Psoas muscle (tissue), 8 donors: ENCODE measurements around the gene CYP26B1. TPM values are rescaled to one million over a fixed set of nuclear protein-coding genes. Genes with fewer than 3 reads are reported as not detected.

Experiments used
- ATAC-seq, 4 donors: fragments of 200-7000 bp; cut with Tn5 transposase; one replicate each; pipeline ENCODE4 v1.9.1; 2020; ENCODE audit warnings: moderate library complexity in 3 of 4, mild to moderate bottlenecking in 2 of 4
- DNase-seq, 2 donors: peaks; one replicate each; pipeline ENCODE4 v3.0.0-alpha.2; 2020
- H3K27ac ChIP-seq: fragments of 200-600 bp; one replicate; pipeline ENCODE4 v1.8.0; 2022
- H3K27me3 ChIP-seq, 3 donors: fragments of 200-600 bp in 1 of 3; one replicate each; pipeline versions ENCODE4 v1.6.1 to v1.8.0; 2013 to 2022; ENCODE audit warnings: low read length in 2 of 3, mild to moderate bottlenecking in 2 of 3, moderate library complexity in 1 of 3; ENCODE audit not compliant: insufficient read depth in 3 of 3
- H3K36me3 ChIP-seq, 2 donors: fragments of 200-600 bp in 1 of 2; one replicate each; pipeline versions ENCODE4 v1.6.1 to v1.8.0; 2013 to 2022; ENCODE audit warnings: low read depth in 1 of 2, mild to moderate bottlenecking in 1 of 2, moderate library complexity in 1 of 2; ENCODE audit not compliant: insufficient read depth in 1 of 2
- H3K4me1 ChIP-seq: fragments of 200-600 bp; one replicate; pipeline ENCODE4 v1.8.0; 2022
- H3K4me3 ChIP-seq: fragments of 200-600 bp; one replicate; pipeline ENCODE4 v1.8.0; 2022; ENCODE audit warnings: mild to moderate bottlenecking
- H3K9me3 ChIP-seq: fragments of 200-600 bp; one replicate; pipeline ENCODE4 v1.8.0; 2022
- WGBS, 3 donors: extraction: QIAGEN DNeasy Blood & Tissue Kit; methylation state at CpG; one replicate each; pipeline versions ENCODE4 v1.1.6 to v1.1.7; 2013; 5-methylcytosine and 5-hydroxymethylcytosine counted together
- intact Hi-C, 2 donors: fragments of 100-400 bp; cut with DNase I; formaldehyde crosslinking; loops; one replicate each; pipeline versions ENCODE4 v1.11.0 to v1.14.2; 2022
- polyA plus RNA-seq, 3 donors: library from polyadenylated mRNA; stranded (reverse); fragments of 200-250 nt; gene quantifications; one replicate each; pipeline ENCODE4 v1.2.3, GENCODE V29; 2013
- total RNA-seq, 4 donors: library from RNA; stranded (reverse); fragmentation: NEBNext Ultra II Directional in 2 of 4; extraction: Animal tissue kit (Norgen Biotek cat#: 25700) in 2 of 4; gene quantifications; one replicate each; pipeline versions ENCODE4 v1.2.1 to v1.2.4, GENCODE V29; 2021 to 2023
- TF ChIP-seq, protein P1 (sequence below): fragments of 200-600 bp; IDR thresholded peaks from one replicate; pipeline ENCODE4 v1.8.0; 2022; ENCODE audit warnings: antibody characterized with exemption
- donor health status: healthy with polysubstance abuse.
- donor health status: DM: no; HTN: no; CAD: no; lungs with moderate emphysema.
- donor health status: Bipolar disorder and iron deficiency.
- donor health status: healthy.
- donor health status: DM: yes; HTN: yes; CAD: no.
- donor health status: DM: no; HTN: no; CAD: no.
- donor health status: DM: no; HTN: no; CAD: no.
- donor health status: DM: yes; HTN: yes; CAD: no.

The CYP26B1 gene
- total and polyA plus RNA-seq, 7 donors: 0.39 to 4.5 (median 1.3) TPM

DNA sequence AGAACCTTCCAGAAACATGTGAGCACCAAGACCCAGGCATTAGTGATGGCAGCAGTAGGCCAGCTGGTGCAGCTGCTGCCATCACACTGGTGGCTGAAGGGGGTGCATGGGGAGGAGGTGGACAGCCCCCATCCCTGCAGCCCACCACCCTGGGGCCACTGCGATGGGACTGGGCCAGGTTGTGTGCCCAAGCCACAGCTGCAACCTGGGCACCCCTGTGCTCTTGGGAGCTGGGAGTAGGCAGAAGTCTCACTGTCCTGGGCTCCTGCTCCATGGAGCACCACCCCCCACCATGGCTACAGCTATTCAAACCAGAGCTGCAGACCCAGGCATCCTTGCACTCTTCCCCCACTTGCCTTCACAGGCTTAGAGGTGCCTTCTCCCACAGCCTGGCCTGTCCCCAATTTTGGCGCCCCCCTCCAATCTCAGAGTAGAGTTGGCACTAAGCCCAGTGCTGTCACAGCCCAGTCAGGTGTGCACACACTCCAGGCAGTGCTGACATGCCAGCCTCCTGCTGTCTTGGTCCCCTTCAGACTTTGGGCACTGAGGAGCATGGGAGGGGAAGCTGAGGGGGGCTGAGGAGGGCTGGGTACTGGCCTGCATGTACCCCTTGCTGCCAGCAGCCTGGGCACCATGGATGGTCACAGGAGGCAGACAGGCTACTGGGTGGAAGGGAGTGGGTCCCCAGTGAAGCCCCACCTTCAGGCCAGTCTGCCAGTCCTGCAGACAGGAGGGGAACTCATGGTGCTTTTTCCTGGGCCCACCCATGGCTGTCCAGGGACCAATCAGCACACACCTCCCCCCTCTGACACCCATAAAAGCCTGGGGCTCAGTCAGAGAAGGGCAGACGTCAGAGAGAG is 67.1 kb downstream of the CYP26B1 start:
- no peaks in the 10 kb centered on the region for H3K4me1 ChIP-seq

More for the DNA sequence above, 67.1 kb downstream of the CYP26B1 start:
- 78 to 90% (median 84%) methylated on average over 3 of the region's 3 CpGs for WGBS, 3 donors
- TF ChIP-seq, protein P1, sequence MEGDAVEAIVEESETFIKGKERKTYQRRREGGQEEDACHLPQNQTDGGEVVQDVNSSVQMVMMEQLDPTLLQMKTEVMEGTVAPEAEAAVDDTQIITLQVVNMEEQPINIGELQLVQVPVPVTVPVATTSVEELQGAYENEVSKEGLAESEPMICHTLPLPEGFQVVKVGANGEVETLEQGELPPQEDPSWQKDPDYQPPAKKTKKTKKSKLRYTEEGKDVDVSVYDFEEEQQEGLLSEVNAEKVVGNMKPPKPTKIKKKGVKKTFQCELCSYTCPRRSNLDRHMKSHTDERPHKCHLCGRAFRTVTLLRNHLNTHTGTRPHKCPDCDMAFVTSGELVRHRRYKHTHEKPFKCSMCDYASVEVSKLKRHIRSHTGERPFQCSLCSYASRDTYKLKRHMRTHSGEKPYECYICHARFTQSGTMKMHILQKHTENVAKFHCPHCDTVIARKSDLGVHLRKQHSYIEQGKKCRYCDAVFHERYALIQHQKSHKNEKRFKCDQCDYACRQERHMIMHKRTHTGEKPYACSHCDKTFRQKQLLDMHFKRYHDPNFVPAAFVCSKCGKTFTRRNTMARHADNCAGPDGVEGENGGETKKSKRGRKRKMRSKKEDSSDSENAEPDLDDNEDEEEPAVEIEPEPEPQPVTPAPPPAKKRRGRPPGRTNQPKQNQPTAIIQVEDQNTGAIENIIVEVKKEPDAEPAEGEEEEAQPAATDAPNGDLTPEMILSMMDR: no peak
- Histone ChIP-seq H3K27me3 (peaks cover 0 to under 1% (median 0%) of the 10 kb centered on the region in 3 donors), H3K4me3 (no peak overlapping the region), H3K27ac (no peak overlapping the region), H3K9me3 (no peaks in the 10 kb centered on the region), H3K36me3 (no peaks in the 10 kb centered on the region)
- intact Hi-C loops: no loop called here
- ATAC-seq: no peak
- DNase-seq: no peak
